HEK293T (cell line): ENCODE results near the gene IKZF3.
"Not testable (repeated sequence)": the region's sequence is repeated elsewhere in the genome, so short reads cannot be mapped to it uniquely, and the experiment has no call there.

Experiments
- CTCF ChIA-PET: fragments of 350-600 bp; formaldehyde crosslinking; extraction: SDS; loops from one replicate; lab custom pipeline; 2021; ENCODE audit warnings: antibody characterized with exemption, inconsistent platforms; lab: Yijun Ruan, JAX
- POLR2A ChIA-PET: fragments of 350-600 bp; formaldehyde crosslinking; extraction: SDS; loops from one replicate; lab custom pipeline; 2020; ENCODE audit warnings: antibody characterized with exemption, inconsistent platforms; lab: Yijun Ruan, JAX
- DNase-seq: peaks from one replicate; pipeline ENCODE4 v3.0.0; 2012; ENCODE audit warnings: mixed read lengths; ENCODE audit errors: extremely low spot score
- ARNT ChIP-seq: fragments of 450-650 bp; IDR thresholded peaks from 2 replicates; pipeline ENCODE4 v1.6.1; 2017; ENCODE audit warnings: mild to moderate bottlenecking
- BHLHE40 ChIP-seq: fragments of 450-650 bp; IDR thresholded peaks from 2 replicates; pipeline ENCODE4 v1.6.1; 2016; ENCODE audit warnings: mild to moderate bottlenecking, moderate library complexity, borderline replicate concordance
- CTBP1 ChIP-seq: fragments of 450-650 bp; IDR thresholded peaks from 2 replicates; pipeline ENCODE4 v1.6.1; 2016; ENCODE audit warnings: borderline replicate concordance
- ELF4 ChIP-seq: fragments of 450-650 bp; IDR thresholded peaks from 2 replicates; pipeline ENCODE4 v1.6.1; 2017; ENCODE audit warnings: antibody characterized with exemption
- FOXA1 ChIP-seq: fragments of 450-650 bp; IDR thresholded peaks from 2 replicates; pipeline ENCODE4 v1.6.1; 2016; ENCODE audit warnings: mild to moderate bottlenecking
- FOXK2 ChIP-seq: fragments of 450-650 bp; IDR thresholded peaks from 2 replicates; pipeline ENCODE4 v1.6.1; 2016; ENCODE audit warnings: mild to moderate bottlenecking
- FOXM1 ChIP-seq: fragments of 450-650 bp; IDR thresholded peaks from 2 replicates; pipeline ENCODE4 v1.6.1; 2017; ENCODE audit warnings: mild to moderate bottlenecking, borderline replicate concordance
- HDGF ChIP-seq: fragments of 450-650 bp; IDR thresholded peaks from 2 replicates; pipeline ENCODE4 v1.6.1; 2017; ENCODE audit warnings: antibody characterized with exemption, borderline replicate concordance
- L3MBTL2 ChIP-seq: fragments of 450-650 bp; conservative IDR thresholded peaks from 2 replicates; pipeline ENCODE4 v1.6.1; 2016; ENCODE audit warnings: mild to moderate bottlenecking
- LEF1 ChIP-seq: fragments of 450-650 bp; IDR thresholded peaks from 2 replicates; pipeline ENCODE4 v1.6.1; 2017; ENCODE audit warnings: mild to moderate bottlenecking, borderline replicate concordance
- NFRKB ChIP-seq: fragments of 450-650 bp; IDR thresholded peaks from 2 replicates; pipeline ENCODE4 v1.6.1; 2016; ENCODE audit warnings: mild to moderate bottlenecking, moderate library complexity
- SP1 ChIP-seq: fragments of 450-650 bp; IDR thresholded peaks from 2 replicates; pipeline ENCODE4 v1.6.1; 2017
- SUZ12 ChIP-seq: fragments of 450-650 bp; IDR thresholded peaks from 2 replicates; pipeline ENCODE4 v1.6.1; 2016; ENCODE audit warnings: mild to moderate bottlenecking
- TARDBP ChIP-seq: fragments of 450-650 bp; IDR thresholded peaks from 2 replicates; pipeline ENCODE4 v1.6.1; 2016
- ZNF384 ChIP-seq: fragments of 450-650 bp; IDR thresholded peaks from 2 replicates; pipeline ENCODE4 v1.6.1; 2016
- TF ChIP-seq, protein P1 (sequence below): fragments of 450-650 bp; IDR thresholded peaks from 2 replicates; pipeline ENCODE4 v1.6.1; 2016

IKZF3 gene

DNA sequence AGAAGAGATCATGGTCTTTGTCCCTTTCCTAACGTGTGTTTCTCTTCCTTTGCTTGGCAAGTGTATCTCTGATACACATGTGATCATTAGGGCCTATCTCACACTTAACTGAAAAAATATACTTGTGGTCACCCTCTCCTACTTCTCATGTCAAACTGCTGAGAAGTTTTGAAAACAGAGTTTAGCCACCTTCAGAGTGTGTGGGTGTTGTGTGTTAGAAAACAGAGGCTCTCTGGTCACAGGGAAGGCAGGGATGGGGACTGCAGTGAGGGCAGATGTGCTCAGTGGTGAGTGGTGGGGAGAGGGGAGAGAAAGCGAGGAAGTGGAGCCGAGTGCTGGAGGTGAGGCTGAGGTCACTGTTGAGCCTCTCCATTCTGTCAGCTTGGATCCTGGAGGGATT lies 97.0 kb downstream of the IKZF3 start:
- ChIA-PET POLR2A (no interaction called here), CTCF (no interaction called here)
- TF ChIP-seq L3MBTL2, result no peak
- TF ChIP-seq ZNF384, result no peak
- TF ChIP-seq LEF1, result no peak
- TF ChIP-seq CTBP1, result no peak
- no peak for TF ChIP-seq ELF4
- TF ChIP-seq, protein P1, sequence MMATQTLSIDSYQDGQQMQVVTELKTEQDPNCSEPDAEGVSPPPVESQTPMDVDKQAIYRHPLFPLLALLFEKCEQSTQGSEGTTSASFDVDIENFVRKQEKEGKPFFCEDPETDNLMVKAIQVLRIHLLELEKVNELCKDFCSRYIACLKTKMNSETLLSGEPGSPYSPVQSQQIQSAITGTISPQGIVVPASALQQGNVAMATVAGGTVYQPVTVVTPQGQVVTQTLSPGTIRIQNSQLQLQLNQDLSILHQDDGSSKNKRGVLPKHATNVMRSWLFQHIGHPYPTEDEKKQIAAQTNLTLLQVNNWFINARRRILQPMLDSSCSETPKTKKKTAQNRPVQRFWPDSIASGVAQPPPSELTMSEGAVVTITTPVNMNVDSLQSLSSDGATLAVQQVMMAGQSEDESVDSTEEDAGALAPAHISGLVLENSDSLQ, result no peak
- TF ChIP-seq ARNT, result no peak
- no peak for TF ChIP-seq SUZ12
- TF ChIP-seq FOXA1, result no peak
- no peak for TF ChIP-seq HDGF
- TF ChIP-seq TARDBP, result no peak
- no peak for TF ChIP-seq SP1
- no peak for TF ChIP-seq BHLHE40
- TF ChIP-seq FOXM1, result no peak
- TF ChIP-seq NFRKB, result no peak
- DNase-seq, result no peak

DNA sequence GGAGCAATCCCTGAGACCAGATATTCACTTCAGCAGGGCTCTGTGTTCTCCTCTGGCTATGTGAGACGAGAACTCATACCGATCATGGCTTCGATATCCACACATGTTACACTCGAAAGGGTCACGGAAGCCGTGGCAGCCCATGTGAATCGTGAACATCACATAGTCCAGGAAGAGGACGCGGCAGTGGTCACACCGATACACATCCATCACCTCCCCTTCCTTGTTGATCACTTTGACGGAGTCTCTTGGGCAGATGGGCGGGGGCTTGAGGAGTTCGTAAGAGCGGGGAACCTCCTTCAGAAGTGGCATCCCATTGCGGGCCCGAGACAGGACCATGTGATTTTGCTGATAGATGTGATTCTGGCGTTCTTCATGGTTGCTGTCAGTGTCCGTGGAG lies 98.3 kb downstream of the IKZF3 start:
- POLR2A ChIA-PET, result interaction anchor here (2.1 kb wide), 1 partner anchor 11 kb away, joined by 6 read pairs; no protein-coding TSS in a partner anchor
- no peak for TF ChIP-seq NFRKB
- no peak for TF ChIP-seq SUZ12
- no peak for TF ChIP-seq BHLHE40
- no peak for TF ChIP-seq FOXM1
- no peak for TF ChIP-seq ZNF384
- TF ChIP-seq HDGF, result no peak
- TF ChIP-seq FOXK2, result no peak
- TF ChIP-seq SP1, result no peak
- TF ChIP-seq, protein P1, result no peak
- no peak for TF ChIP-seq TARDBP
- no peak for TF ChIP-seq CTBP1
- TF ChIP-seq LEF1, result no peak
- TF ChIP-seq FOXA1, result no peak
- TF ChIP-seq L3MBTL2, result no peak
- no peak for TF ChIP-seq ELF4
- no peak for TF ChIP-seq ARNT
- no peak for DNase-seq
- CTCF ChIA-PET, result no interaction called here

GRCh38 chr17:39765175-39765574 lies 98.9 kb downstream of the IKZF3 start:
- TF ChIP-seq FOXA1 (no peak), LEF1 (no peak), ZNF384 (no peak), FOXM1 (no peak), NFRKB (no peak), HDGF (no peak)
- CTCF ChIA-PET, result no interaction called here
- POLR2A ChIA-PET, result interaction anchor here (1.2 to 2.1 kb wide), 2 partner anchors 10 to 77 kb away, joined by 3 to 6 read pairs; partner anchors contain the start of gene PGAP3
- no peak for DNase-seq

GRCh38 chr17:39764171-39764570 lies 99.9 kb downstream of the IKZF3 start:
- ChIA-PET CTCF (interaction anchor here (0.7 kb wide), 1 partner anchor 104 kb away, joined by 4 read pairs; the partner anchor contains the start of gene ZPBP2), POLR2A (interaction anchor here (1.2 kb wide), 1 partner anchor 76 kb away, joined by 3 read pairs; the partner anchor contains the start of gene PGAP3)
- DNase-seq, result not testable (repeated sequence)

DNA sequence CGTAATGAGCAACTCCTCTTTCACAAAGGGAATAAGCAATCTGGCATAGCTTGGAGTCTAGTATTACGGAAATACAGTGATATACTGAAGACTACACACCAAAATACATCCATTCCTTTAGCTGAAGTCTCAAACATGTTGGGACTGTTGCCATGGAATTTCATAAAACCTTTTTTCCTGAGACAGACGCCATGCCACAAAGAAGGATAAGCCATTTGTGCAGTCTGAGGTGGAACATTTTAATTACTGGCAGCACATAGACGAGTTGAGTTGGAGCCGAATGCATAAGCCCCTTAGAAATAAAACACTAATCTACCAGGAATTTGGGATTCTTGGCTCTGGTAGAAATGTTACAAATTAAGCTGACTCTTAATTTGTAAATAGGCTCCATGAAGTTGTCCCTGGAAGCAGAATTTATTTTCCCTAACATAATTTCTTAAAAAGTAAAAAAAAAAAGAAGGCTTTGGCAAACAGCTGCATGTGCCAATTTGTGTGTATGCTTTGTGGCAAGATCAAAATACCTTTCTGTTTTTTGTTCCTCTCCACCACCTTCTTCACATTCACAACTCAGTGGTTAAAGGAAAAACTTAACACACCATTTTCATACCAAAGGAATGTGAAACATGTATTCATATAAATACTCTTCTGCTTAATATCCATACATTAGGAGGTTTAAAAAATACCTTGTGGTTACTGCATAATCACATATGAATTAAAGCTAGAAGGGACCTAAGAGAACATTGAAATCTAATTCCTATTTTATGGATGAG lies 100.9 kb downstream of the IKZF3 start:
- POLR2A ChIA-PET, result no interaction called here
- TF ChIP-seq, protein P1, result no peak
- TF ChIP-seq FOXM1 (no peak), FOXA1 (no peak), NFRKB (no peak), LEF1 (no peak), BHLHE40 (no peak), CTBP1 (no peak), ARNT (no peak), SP1 (no peak), SUZ12 (no peak), TARDBP (no peak), L3MBTL2 (no peak), ZNF384 (no peak), FOXK2 (no peak), HDGF (no peak), ELF4 (no peak)
- no peak for DNase-seq
- CTCF ChIA-PET, result no interaction called here

GRCh38 chr17:39761861-39762496 lies 102.1 kb downstream of the IKZF3 start:
- TF ChIP-seq L3MBTL2 (no peak), SP1 (no peak), CTBP1 (no peak), FOXA1 (no peak), ZNF384 (no peak)
- TF ChIP-seq, protein P1, result no peak
- ChIA-PET CTCF (no interaction called here), POLR2A (no interaction called here)
- no peak for DNase-seq
